B cell (primary cell): ENCODE data around the gene KBTBD6. TPM values are rescaled to one million over a fixed set of nuclear protein-coding genes. Genes with fewer than 3 reads are reported as not detected.

Experiments used
- ATAC-seq: fragments of 200-7000 bp; cut with Tn5 transposase; one replicate; pipeline ENCODE4 v1.10.0; 2021; ENCODE audit warnings: low read depth, mild to moderate bottlenecking, moderate number of reproducible peaks, moderate library complexity
- CTCF ChIA-PET: fragments of 350-600 bp; sonication (Branson Sonifier 250); formaldehyde crosslinking; loops from one replicate; lab custom pipeline; 2021; ENCODE audit warnings: antibody characterized with exemption, inconsistent platforms; lab: Charles Lee
- POLR2A ChIA-PET: fragments of 350-600 bp; sonication (Branson Sonifier 250); formaldehyde crosslinking; loops from one replicate; lab custom pipeline; 2021; ENCODE audit warnings: antibody characterized with exemption; lab: Charles Lee
- DNase-seq: peaks from one replicate; pipeline ENCODE4 v3.0.0; 2013
- H2AFZ ChIP-seq: 2 replicates; pipeline ENCODE4 v1.6.1; 2012; ENCODE audit warnings: mild to moderate bottlenecking, low read depth, low read length; ENCODE audit not compliant: insufficient read depth, poor library complexity, severe bottlenecking
- H3K27ac ChIP-seq, 2 donors: 1 replicate in 1 of 2; 2 replicates in 1 of 2; pipeline ENCODE4 v1.5.1; 2012 to 2013; ENCODE audit warnings: low read length in 2 of 2, mild to moderate bottlenecking in 2 of 2, moderate library complexity in 1 of 2
- H3K27me3 ChIP-seq, 4 experiments: fragments of 200-600 bp in 1 of 4; sonication (generic) in 1 of 4; replicated peaks in 1 of 4; 1 replicate in 2 of 4; 2 replicates in 2 of 4; pipeline versions ENCODE4 v1.6.1 to v1.7.0; 2013 to 2016; ENCODE audit warnings: low read length in 3 of 4, mild to moderate bottlenecking in 2 of 4, mixed read lengths in 1 of 4, moderate library complexity in 1 of 4; ENCODE audit not compliant: insufficient read depth in 4 of 4, control insufficient read depth in 3 of 4; ENCODE audit errors: control extremely low read depth in 1 of 4
- H3K36me3 ChIP-seq, 2 experiments: replicated peaks in 1 of 2; 1 replicate in 1 of 2; 2 replicates in 1 of 2; pipeline versions ENCODE4 v1.6.1 to v1.7.1; 2013; ENCODE audit warnings: low read length in 1 of 2; ENCODE audit not compliant: insufficient read depth in 2 of 2, control insufficient read depth in 1 of 2; ENCODE audit errors: control extremely low read depth in 1 of 2, extremely low read depth in 1 of 2
- H3K4me1 ChIP-seq, 2 donors: fragments of 200-600 bp in 1 of 2; sonication (generic) in 1 of 2; 1 replicate in 1 of 2; 2 replicates in 1 of 2; pipeline versions ENCODE4 v1.5.1 to v1.6.1; 2013 to 2017; ENCODE audit warnings: low read length in 2 of 2; ENCODE audit not compliant: control insufficient read depth in 2 of 2, insufficient read depth in 2 of 2
- H3K4me2 ChIP-seq: replicated peaks from 2 replicates; pipeline ENCODE3; 2012; ENCODE audit warnings: mild to moderate bottlenecking, low read depth, low read length; ENCODE audit not compliant: poor library complexity, severe bottlenecking
- H3K4me3 ChIP-seq, 5 experiments: fragments of 200-600 bp in 1 of 5; sonication (generic) in 1 of 5; 1 replicate in 3 of 5; 2 replicates in 2 of 5; pipeline versions ENCODE4 v1.5.1 to v1.7.0; 2011 to 2016; ENCODE audit warnings: low read length in 4 of 5, mild to moderate bottlenecking in 4 of 5, low read depth in 2 of 5, control low read depth in 1 of 5, moderate library complexity in 1 of 5; ENCODE audit not compliant: insufficient read depth in 1 of 5; ENCODE audit errors: control extremely low read depth in 1 of 5, extremely low read depth in 1 of 5
- H3K79me2 ChIP-seq: fragments of 200-600 bp; sonication (generic); one replicate; pipeline ENCODE4 v1.6.0; 2016; ENCODE audit warnings: low read length; ENCODE audit not compliant: control insufficient read depth, insufficient read depth
- H3K9ac ChIP-seq: fragments of 200-600 bp; sonication (generic); 2 replicates; pipeline ENCODE4 v1.6.1; 2017; ENCODE audit warnings: mild to moderate bottlenecking, low read length, moderate library complexity
- H3K9me3 ChIP-seq, 3 donors: one replicate each; pipeline versions ENCODE4 v1.6.1 to v1.7.1; 2013; ENCODE audit warnings: low read length in 2 of 3; ENCODE audit not compliant: control insufficient read depth in 2 of 3, insufficient read depth in 1 of 3; ENCODE audit errors: control extremely low read depth in 1 of 3
- H4K20me1 ChIP-seq: 2 replicates; pipeline ENCODE4 v1.6.0; 2012; ENCODE audit warnings: mild to moderate bottlenecking, low read length; ENCODE audit not compliant: insufficient read depth, control insufficient read depth, poor library complexity, severe bottlenecking
- H3K27ac Mint-ChIP-seq: one replicate; pipeline ENCODE4 v1.8.0; 2021; ENCODE audit warnings: mixed read lengths
- H3K27me3 Mint-ChIP-seq: one replicate; pipeline ENCODE4 v1.8.0; 2021; ENCODE audit warnings: mixed read lengths
- H3K4me1 Mint-ChIP-seq: one replicate; pipeline ENCODE4 v1.8.0; 2021; ENCODE audit warnings: mixed read lengths
- H3K4me3 Mint-ChIP-seq: one replicate; pipeline ENCODE4 v1.8.0; 2021; ENCODE audit warnings: mixed read lengths
- H3K9me3 Mint-ChIP-seq: one replicate; pipeline ENCODE4 v1.8.0; 2022; ENCODE audit warnings: mixed read lengths; ENCODE audit not compliant: insufficient read depth
- CTCF ChIP-seq: fragments of 200-600 bp; IDR thresholded peaks from one replicate; pipeline ENCODE4 v1.8.0; 2022; ENCODE audit warnings: antibody characterized with exemption, mild to moderate bottlenecking
- EZH2 ChIP-seq: IDR thresholded peaks from 2 replicates; pipeline ENCODE4 v1.6.1; 2012; ENCODE audit warnings: borderline replicate concordance, low read depth, mild to moderate bottlenecking, moderate library complexity, low read length; ENCODE audit not compliant: insufficient read depth, poor library complexity, severe bottlenecking
- WGBS: methylation state at CpG from one replicate; pipeline ENCODE4 v1.1.5; 2013; ENCODE audit warnings: missing lambda C conversion rate; ENCODE audit not compliant: insufficient coverage; 5-methylcytosine and 5-hydroxymethylcytosine counted together
- intact Hi-C: fragments of 100-400 bp; cut with micrococcal nuclease; formaldehyde crosslinking; loops from one replicate; pipeline ENCODE4 v1.10.0; 2022
- polyA plus RNA-seq: library from polyadenylated mRNA; depleted of rRNA; stranded (reverse); fragments of >200 nt; gene quantifications from 2 replicates; pipeline ENCODE4 v1.2.3, GENCODE V29; 2012
- total RNA-seq, 2 donors: library from RNA; stranded (reverse); fragments of 120-200 nt in 1 of 2; gene quantifications; 1 replicate in 1 of 2; 2 replicates in 1 of 2; pipeline versions ENCODE4 v1.2.3 to v1.2.4, GENCODE V29; 2013 to 2022

Gene KBTBD6
- total and polyA plus RNA-seq, 2 donors (not counting 1 experiment from before 2014, with no cell fraction given) = 0.63 to 8.5 TPM

- no peak overlapping the region for H3K4me3 ChIP-seq
- no peaks in the 10 kb centered on the region for H3K36me3 ChIP-seq
- no peaks in the 10 kb centered on the region for H3K27me3 Mint-ChIP-seq
- no peaks in the 10 kb centered on the region for H3K4me1 ChIP-seq
- H3K9me3 Mint-ChIP-seq = peaks cover 3% of the 10 kb centered on the region
- H3K9me3 ChIP-seq = peaks cover 0 to 10% (median 6%) of the 10 kb centered on the region in 3 donors
- CTCF ChIA-PET = no interaction called here
- no peak overlapping the region for H3K4me3 Mint-ChIP-seq
- no peak overlapping the region for H3K27ac Mint-ChIP-seq
- H3K4me1 Mint-ChIP-seq = no peaks in the 10 kb centered on the region
- TF ChIP-seq CTCF (no peak), EZH2 (no peak)
- H3K27ac ChIP-seq = no peak overlapping the region
- POLR2A ChIA-PET = no interaction called here
- no peak overlapping the region for H3K9ac ChIP-seq
- no peak for ATAC-seq
- H2AFZ ChIP-seq = no peak overlapping the region
- DNase-seq = no peak
- WGBS = no CpG with 5 or more reads among the region's 4 CpGs
- H3K79me2 ChIP-seq = no peaks in the 10 kb centered on the region
- no peak overlapping the region for H3K4me2 ChIP-seq
- no peaks in the 10 kb centered on the region for H4K20me1 ChIP-seq
- H3K27me3 ChIP-seq = no peaks in the 10 kb centered on the region
- intact Hi-C loops = loop anchor here (5.0 kb wide), 1 partner anchor 43 kb away; no protein-coding TSS in a partner anchor
These were observed 47.1 kb upstream of the KBTBD6 start for GRCh38 chr13:41179593-41180250.

GRCh38 chr13:41178040-41178439 is 45.4 kb upstream of the KBTBD6 start:
- ChIA-PET POLR2A (no interaction called here), CTCF (no interaction called here)
- Mint-ChIP-seq H3K27ac (no peak overlapping the region), H3K4me3 (no peak overlapping the region), H3K4me1 (no peaks in the 10 kb centered on the region), H3K9me3 (peaks cover 3% of the 10 kb centered on the region), H3K27me3 (no peaks in the 10 kb centered on the region)
- Histone ChIP-seq H2AFZ (no peak overlapping the region), H3K9ac (no peak overlapping the region), H3K79me2 (no peaks in the 10 kb centered on the region), H3K4me1 (no peaks in the 10 kb centered on the region), H3K27me3 (no peaks in the 10 kb centered on the region), H3K27ac (no peak overlapping the region), H3K4me2 (no peak overlapping the region), H4K20me1 (no peaks in the 10 kb centered on the region), H3K36me3 (peaks cover 0 to 2% of the 10 kb centered on the region in 2 experiments), H3K4me3 (no peak overlapping the region), H3K9me3 (peaks cover 0 to 14% (median 10%) of the 10 kb centered on the region in 3 donors)
- DNase-seq (no peak), ATAC-seq (no peak)
- intact Hi-C loops = no loop called here
- no peak for TF ChIP-seq EZH2
- TF ChIP-seq CTCF = no peak
- 80% methylated on average over 2 of the region's 7 CpGs for whole genome bisulfite sequencing
